HG03457 (cell line): ENCODE results near the gene C14orf132.

ENCODE experiments used
- ATAC-seq: cut with Tn5 transposase; IDR thresholded peaks from one replicate; pipeline ENCODE4 v1.9.1; 2021; ENCODE audit warnings: moderate number of reproducible peaks; ENCODE audit not compliant: unreplicated experiment

C14orf132 gene

GRCh38 chr14:96114002-96114401, 74.8 kb downstream of the C14orf132 start:
- no peak for ATAC-seq

GRCh38 chr14:96117101-96117897, 78.1 kb downstream of the C14orf132 start:
- no peak for ATAC-seq

GRCh38 chr14:96117960-96118359, 78.8 kb downstream of the C14orf132 start:
- ATAC-seq = no peak

GRCh38 chr14:96118391-96118790, 79.2 kb downstream of the C14orf132 start:
- ATAC-seq = no peak

- ATAC-seq = no peak
Observed at GRCh38 chr14:96119947-96120346, 80.8 kb downstream of the C14orf132 start.

GRCh38 chr14:96120392-96120791, 81.2 kb downstream of the C14orf132 start:
- no peak for ATAC-seq

GRCh38 chr14:96120941-96121340, 81.8 kb downstream of the C14orf132 start:
- no peak for ATAC-seq

GRCh38 chr14:96121660-96122395, 82.7 kb downstream of the C14orf132 start:
- ATAC-seq = no peak

- no peak for ATAC-seq
Observed at GRCh38 chr14:96122496-96122895, 83.3 kb downstream of the C14orf132 start.

- no peak for ATAC-seq
Observed at GRCh38 chr14:96125536-96125935, 86.4 kb downstream of the C14orf132 start.

- ATAC-seq = no peak
Observed at GRCh38 chr14:96126339-96126782, 87.2 kb downstream of the C14orf132 start.

- no peak for ATAC-seq
Observed at GRCh38 chr14:96126783-96127271, 87.7 kb downstream of the C14orf132 start.

GRCh38 chr14:96129128-96129736, 90.1 kb downstream of the C14orf132 start:
- no peak for ATAC-seq

- ATAC-seq = no peak
Observed at GRCh38 chr14:96130391-96130790, 91.2 kb downstream of the C14orf132 start.

GRCh38 chr14:96130854-96131253, 91.7 kb downstream of the C14orf132 start:
- ATAC-seq = no peak

GRCh38 chr14:96131836-96132235, 92.7 kb downstream of the C14orf132 start:
- ATAC-seq = no peak

- ATAC-seq = no peak
Observed at GRCh38 chr14:96134508-96134907, 95.3 kb downstream of the C14orf132 start.

- no peak for ATAC-seq
Observed at GRCh38 chr14:96135285-96135684, 96.1 kb downstream of the C14orf132 start.

GRCh38 chr14:96136371-96137005, 97.3 kb downstream of the C14orf132 start:
- no peak for ATAC-seq

- ATAC-seq = no peak
Observed at GRCh38 chr14:96138241-96138640, 99.1 kb downstream of the C14orf132 start.

GRCh38 chr14:96139169-96139568, 100.0 kb downstream of the C14orf132 start:
- ATAC-seq = no peak
